GM21367 (cell line): ENCODE measurements around the gene SORCS1.

Experiments
- ATAC-seq: cut with Tn5 transposase; IDR thresholded peaks from one replicate; pipeline ENCODE4 v1.9.1; 2021; ENCODE audit not compliant: unreplicated experiment

SORCS1 gene

DNA sequence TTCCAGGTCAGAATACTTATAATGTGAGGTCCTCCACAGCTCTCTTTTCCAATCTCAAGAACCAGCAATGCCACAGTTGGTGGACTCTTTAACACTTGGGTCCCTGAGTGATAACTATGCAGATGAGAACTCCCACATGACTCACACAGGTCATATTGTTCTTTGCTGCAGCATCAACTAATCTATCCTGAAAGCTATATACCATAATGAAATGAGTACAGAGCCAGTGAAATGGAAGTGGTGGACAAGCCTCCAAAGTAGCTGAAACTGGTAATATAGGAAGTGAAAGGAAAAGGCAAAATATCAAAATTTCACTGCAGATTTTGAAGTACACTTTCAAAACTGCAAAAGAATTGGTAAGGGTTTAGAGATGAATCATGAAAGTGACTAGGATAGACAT is 45.6 kb downstream of the SORCS1 start:
- ATAC-seq, result no peak

DNA sequence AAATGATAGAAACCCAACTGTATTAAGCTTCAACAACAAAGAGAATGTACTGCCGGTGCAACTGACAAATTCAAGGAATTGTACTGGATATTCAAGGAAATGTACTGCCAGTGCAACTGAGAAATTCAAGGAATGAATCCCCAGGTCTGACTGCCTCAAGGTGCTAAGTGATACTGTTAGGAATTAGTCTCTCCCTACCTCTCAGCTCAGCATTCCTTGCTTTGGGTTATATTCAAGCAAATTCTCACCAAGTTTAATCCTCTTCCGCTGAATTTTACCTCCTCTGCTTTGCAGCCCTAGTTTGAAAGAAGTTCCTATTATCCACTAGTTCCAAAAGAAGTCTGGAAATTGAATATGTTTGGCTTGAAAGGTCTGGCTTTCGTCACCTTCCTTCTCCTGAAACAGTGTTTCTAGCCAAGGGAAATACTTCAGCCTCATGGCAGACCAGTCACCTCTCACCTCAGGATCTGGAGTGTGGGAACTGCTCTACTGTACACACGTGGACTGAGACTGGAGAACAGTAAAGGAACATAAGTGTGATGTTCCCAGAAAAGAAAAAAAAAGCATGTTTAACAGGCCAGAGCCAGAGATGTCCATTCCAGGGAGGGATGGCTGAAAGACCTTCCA is 60.4 kb downstream of the SORCS1 start:
- no peak for ATAC-seq

DNA sequence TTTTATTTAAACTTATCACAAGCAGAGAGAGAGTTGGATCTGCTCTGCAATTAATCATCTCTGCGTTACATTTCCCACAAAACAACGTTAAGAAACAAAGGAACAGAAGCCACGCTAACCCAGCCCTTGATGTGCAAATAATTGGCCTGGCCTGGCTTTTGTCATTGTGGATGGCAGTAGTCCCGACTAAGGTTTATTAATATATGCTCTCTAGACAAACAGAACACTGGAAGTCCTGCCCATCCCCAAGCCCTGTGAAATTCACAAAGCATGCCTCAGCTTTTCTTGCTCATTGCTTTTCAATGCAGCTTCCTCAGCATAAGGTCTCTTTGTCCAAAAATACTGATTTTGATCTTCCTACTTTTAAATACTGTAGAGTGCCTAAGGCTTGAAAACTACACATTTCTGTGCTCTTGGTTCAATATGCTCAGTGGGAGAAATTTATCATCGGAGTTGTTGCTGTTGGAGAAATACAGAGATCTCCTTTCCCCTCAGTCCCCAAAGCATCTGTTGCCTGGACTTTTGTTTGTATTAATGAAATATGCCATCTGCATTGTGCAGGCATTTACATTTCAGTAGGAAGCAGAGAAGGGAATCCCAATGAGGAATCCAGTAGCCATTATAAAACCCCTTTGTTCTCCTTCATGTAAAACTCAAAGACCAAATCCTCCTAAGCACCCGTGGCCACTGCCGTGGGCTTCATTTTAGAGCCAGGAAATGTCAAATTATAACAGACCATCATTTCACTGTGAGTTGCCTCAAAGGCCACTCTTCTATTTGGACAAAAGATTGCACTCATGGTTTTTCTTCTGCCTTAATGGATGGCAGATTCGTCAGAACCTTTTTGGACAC is 61.1 kb downstream of the SORCS1 start:
- ATAC-seq, result no peak

DNA sequence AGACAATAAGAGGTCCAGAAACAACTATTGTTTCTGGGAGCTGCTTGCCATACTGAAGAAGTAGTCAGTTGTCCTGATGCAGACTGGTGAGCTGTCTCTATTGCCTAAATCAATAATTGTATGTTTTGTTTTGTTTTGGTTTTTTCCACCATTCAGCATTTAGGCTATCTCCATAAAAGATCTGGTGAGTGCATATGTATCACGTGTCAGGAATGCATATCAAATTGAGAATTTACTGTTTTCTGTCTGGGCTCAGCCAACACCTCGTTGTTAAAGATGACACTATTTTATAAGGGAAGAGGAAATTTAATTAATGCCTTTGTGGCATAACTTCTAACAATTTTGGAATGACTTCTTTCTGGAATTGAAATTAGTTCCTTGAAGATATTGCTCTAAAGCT is 66.2 kb downstream of the SORCS1 start:
- ATAC-seq, result no peak

DNA sequence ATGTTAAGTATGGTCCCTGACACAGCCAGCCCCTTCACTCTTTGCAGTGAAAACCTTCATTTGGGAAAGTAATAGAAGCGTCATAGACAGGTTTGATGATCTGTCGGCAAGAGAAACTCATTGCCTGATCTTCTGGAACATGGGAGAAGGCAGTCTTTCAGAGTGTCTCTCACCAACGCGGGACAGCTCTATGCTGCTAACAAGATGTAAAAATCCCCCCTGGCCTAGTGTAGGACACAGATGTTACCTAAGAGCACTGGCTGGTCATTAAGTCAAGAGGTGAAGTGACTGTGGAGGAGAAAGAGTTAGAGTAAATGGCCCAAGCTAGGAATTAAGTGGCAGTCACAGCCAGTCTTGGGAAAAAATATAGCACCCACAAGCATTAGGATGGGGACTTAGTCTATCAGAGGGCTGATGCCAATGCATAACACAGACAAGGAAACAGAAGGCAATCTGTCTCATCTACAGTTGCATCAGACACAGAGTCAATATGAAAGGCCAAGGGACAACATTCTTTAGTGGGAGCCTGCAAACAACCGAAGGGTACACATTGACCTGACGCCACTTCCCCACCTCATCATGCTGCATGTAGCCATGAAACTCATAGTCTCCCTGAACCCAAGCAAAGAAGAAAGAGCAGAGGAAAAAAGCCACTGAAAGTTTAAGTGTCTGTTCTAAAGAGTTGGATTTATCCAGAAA is 69.5 kb downstream of the SORCS1 start:
- no peak for ATAC-seq

DNA sequence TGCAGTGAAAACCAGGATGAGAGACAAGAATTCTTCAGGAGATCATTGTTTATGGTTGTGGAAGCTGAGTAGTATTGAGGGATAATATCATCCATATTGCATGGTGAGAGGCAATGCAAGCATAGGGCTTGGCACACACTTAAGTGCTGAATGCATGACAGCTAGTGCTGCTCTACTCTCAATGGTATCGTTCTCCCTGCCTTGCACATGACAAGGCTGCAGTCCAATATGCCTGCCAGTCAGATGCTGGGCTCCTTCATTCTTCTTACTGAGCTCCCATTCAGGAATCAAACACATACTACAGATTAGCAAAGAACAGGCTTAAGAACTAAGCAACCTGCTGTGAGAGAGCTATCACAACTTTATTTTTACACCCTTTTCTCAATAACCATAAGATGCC is 72.2 kb downstream of the SORCS1 start:
- no peak for ATAC-seq

DNA sequence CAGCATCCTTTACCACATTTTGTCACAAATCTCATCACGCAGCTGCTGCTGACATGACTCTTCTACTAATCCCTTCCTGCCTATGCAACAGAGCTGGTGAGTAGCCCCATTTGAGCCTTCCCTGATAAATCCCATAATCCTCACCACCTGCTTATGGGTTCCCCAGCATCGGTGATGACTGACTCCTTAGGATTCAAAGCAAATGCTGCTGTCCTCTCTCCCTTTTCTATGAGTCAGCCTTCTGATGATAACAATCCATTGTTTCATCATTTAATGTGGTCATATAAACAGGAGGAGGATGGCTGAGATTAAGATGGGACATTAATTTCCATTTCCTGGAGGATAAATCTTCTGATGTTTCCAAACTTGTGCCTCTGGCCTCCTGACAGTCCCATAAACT is 73.4 kb downstream of the SORCS1 start:
- no peak for ATAC-seq

DNA sequence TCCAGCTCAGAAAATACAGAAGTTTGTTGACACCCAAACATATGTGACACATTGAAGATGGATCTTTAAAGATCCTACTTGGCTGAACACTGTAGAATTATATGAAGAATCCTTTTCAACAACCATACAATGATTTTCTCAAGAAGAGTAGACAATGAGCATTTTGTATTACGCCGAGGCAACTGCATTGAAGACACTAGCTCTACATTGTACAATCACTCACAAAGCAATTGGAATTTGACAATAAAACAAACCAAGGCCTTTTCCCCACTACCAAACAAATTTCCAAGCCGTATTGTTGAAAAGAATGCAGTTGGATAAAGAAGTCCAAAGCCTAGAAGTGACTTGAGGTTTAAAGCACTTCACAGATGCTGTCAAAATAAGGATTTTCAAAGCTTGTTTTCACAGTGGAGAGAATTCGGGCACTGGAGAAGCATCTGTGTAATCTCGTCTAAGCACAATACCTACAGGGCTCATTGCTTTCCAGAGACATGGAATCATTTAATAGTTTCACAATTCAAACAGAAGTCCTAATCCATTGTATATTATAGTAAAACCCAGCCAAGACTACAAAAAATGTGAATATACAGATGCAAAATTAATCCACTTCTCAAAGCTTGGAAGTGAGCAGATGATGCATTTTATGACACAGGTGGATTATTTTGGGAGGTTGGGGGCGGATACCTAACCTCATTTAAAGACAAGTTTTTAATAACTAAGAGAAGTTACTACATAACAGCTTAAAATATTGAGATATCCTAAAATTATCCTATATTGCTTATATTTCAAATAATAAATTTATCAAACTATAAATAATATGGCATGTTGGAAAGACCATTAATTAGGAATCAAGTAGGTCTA is 78.6 kb downstream of the SORCS1 start:
- no peak for ATAC-seq

DNA sequence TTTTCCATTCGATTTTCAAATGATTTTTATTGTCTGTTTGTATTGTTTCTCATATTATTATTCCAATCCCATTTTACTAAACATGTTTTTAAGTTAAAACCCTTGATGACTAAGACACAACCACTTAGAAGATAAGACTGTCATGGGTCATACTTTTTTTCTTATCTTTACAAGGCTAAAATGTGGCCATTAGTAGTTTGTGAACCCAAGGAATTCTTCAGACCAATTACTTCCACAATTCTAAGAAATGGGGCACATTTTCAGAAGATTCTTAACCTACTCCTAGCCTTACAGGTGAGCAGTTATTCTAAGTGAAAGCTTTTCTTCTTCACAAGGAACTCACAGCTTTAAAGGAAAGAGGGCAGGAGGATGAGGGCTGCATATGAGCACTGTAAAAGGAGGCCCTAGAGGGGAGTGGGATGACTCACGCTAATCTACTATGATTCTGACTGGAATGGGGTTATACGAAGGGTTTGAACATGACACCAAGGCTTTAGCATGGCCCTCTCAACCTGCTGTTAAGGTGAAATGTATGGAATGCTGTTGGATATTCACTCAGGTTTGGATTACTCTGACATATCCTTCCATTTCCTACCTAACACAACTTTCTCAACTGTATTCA is 81.0 kb downstream of the SORCS1 start:
- ATAC-seq, result no peak

DNA sequence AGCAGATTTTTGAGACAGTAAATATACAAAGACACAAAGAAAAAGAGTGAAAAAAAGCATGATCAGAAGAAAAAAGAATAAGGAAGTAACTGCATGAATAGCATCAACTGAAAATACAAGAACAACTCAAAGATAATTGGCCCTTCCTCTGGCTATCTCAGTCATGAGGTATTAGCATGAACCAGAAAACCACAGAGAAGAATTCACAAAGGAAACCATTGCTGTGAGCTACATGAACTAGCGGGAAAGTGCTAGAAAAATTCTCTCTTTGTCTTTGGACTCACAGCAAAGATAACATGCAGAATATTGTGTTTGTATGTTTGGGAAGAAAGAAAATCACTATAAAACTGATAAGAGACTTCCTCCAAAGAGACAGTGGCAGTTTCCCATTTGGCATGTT is 82.9 kb downstream of the SORCS1 start:
- ATAC-seq, result no peak

DNA sequence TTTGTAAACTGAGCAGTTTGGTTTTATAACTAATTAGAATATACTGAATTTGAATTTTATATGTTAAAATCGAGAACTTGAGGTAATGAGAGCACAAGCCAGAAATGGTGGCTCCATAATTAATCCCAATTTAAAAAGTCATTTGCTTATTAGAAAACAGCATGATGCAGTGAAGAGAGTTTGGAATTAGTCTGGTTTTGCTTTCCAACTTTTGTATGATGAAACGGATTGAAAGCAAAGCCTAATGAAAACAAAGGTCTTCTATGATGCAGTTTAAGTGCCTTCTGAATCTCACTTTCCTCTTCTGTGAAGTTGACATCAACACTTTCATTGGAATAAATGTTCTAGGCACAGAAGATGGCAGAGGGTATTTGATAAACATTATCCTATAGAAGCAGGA is 89.4 kb downstream of the SORCS1 start:
- ATAC-seq, result no peak

DNA sequence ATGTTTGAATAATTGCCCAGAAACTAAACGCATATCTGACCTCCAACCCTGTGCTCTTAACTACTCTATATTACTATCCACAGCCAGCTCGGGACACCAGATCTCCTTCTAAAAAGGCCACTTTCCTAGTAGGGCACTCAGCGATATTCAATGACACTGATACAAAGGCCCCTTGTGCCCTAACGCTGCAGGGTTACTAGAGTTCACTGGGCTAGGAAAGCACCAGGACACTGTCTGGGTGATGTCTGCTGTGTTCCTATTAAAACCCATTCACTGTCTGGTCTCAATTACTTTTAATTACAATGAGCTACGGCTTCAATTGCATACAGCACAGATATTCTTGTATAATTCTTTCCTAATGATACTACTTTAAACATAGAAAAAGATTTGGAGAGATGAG is 91.7 kb downstream of the SORCS1 start:
- no peak for ATAC-seq

DNA sequence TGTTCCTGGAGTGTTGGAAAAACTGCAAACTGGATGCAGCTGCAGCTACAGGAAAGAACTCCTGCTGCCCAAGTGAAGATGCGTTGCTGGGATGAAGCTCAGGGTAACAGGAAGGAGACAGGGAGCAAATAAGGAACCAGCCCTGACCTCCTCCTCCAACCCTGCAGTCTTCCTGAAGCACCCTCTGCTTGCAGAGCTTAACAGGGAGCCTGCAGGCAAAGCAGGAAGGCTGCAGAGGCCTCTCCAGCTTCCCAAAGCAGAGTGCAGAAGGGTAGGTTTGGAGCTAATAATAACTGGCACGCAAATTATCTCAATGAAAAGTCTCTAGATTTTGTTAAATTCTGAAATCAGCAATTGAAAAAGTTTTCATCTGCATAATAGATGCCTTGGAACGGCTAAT is 92.5 kb downstream of the SORCS1 start:
- ATAC-seq, result no peak

DNA sequence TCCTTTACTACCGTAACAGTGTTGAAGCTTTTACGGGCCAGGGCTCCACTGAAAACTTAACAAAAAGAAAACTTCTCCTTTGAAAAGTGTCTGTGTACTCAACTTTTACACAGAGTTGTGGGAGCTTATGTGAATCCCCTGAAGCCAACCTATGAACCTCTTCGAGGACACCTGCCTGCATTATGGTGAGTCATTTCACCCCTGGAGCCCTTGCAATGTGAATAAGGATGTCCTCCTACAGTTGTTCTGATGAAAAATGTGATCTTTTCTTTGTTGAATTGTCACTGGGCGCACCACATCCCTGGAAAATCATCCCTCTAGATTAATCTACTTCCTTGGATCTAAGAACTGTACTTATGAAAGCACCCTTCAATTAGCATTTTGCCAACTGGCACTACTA is 93.2 kb downstream of the SORCS1 start:
- no peak for ATAC-seq

DNA sequence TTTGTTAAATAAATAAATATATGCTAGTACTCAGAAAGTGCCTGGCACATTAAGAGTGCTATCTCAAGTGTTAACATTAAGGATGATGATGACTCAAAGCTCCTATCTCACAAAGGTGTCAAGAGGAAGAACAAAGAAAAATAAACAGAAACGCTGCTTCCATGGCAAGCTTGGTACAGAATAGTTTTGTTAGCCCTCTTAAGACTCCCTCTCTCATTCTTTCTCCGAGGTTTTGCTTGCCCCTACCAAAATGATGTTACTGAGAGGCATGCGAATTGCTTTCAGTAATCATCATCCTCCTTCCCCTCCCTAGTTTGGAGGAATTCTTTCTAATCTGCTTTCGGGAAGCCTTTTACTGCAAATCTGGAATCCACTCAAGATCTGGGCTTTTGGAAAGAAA is 96.7 kb downstream of the SORCS1 start:
- no peak for ATAC-seq

DNA sequence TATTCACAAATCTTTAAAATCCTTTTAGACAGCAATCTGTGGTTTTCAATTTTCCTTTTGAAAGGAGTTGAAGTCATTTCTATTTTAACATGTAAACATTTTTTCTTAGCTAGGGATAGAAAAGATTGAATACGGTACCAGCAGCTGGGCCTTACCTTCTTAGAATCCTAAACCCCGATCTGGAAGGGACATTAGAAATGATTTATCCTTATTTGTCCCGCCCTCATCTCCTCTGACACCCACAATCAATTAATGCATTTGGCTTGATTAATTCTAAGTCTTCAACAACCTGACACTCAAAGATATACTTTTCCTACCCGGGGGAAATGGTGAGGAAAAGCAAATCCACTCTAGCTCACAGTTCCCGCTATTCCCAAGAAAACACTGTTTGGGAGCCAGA is 100.4 kb downstream of the SORCS1 start:
- no peak for ATAC-seq

DNA sequence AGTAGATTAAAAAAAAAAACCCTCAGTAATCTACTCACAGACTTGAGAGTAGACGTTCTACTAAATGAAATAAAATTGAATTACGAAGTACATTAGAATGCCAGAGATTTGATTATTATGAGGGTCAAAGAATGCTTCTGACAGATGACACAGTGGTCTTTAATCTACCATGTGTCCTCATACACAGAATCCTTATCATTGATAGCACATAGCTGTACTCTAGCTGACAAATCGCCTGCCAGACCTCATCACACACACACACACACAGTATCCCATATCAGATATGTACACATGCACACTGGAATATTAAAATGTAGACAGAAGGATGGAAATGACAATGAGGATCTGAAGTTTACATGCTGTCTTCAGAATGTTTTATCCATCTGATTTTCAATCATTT is 104.6 kb downstream of the SORCS1 start:
- no peak for ATAC-seq

DNA sequence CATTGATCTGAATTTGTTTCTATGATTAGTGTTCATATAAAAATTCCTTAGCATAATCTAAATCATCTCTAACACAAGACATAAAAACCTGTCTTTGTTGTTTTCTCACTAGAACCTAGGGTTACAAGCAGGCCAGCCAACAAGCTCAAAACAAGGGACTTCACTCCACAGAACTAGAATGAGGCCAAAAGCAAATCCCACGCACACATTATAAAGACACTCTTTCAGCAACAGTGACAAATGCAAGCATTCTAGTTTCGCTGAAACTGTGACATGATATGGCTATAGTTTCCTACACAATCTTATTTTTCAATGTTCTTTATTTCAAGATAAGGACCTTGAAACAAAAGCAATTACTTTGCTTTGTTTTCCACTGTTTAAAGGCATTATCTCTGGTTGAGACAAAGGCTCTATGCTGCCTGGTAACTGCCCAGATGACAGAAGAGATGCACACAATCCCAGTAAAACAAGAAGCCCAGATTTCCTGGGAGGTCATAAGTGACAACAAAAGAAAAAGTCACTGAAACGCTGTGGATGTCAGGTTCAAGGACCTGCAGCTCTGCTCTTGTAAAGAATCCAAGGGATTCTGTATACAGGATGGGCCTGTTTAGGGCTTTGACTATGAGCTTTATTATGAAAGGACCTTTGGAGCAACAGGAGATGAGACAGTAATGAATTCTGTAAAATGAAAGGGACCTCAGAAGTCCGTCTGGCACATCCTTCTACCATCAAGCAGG is 105.3 kb downstream of the SORCS1 start:
- no peak for ATAC-seq

DNA sequence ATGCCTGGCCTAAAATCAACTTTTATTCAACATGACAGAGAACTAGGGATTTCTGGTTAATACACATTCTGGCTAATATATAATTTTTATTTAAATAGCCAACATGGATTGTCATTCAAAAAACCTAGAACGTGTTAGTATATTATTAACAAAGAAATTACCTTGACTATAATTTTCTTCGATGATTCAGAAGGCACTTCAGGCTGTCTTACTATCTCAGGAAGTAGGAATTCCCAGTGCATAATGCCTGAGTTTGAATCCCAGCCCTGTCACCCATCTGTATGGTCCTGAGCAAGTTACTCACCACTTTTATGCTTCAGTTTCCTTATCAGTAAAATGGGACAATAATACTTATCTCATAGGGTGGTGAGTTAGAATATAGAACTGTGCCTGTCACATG is 106.2 kb downstream of the SORCS1 start:
- ATAC-seq, result no peak

DNA sequence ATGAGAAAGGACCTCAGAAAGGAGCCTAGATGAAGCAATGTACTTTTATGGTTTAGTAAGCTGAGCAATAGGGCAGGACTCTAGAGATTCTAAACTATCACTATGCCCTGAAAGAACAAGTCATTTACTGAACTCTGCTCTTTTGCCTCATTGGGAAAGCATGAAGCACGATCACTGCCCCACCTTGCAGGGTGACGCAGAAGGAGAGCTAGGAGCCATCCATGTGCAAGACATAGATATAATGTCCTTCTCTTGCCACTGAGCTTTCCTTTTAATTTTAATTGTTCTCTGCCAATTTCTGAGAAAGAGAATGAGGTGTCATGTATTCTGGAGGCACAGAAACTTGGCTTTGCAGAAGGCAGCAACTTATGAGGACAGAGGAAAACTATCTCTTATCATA is 108.3 kb downstream of the SORCS1 start:
- no peak for ATAC-seq
